ENCODE data around the gene AIFM2. TPM values are rescaled to one million over a fixed set of nuclear protein-coding genes. Genes with fewer than 3 reads are reported as not detected.
"Not testable (repeated sequence)": the region's sequence is repeated elsewhere in the genome, so short reads cannot be mapped to it uniquely, and the experiment has no call there.

Gene AIFM2
- total RNA-seq: 10 to 100 TPM; 18.7 to 29.2 (median 23.8) TPM

- peaks cover 0 to 13% (median 0%) of the 10 kb centered on the region in 4 donors for H3K4me1 ChIP-seq
Observed at GRCh38 chr10:70132098-70133029, at the start of gene AIFM2. Gene AIFM2 (minus strand): TSS chr10:70132825. CDS start chr10:70124084, 8,741 bp downstream.

GRCh38 chr10:70179209-70179608, 46.6 kb upstream of the AIFM2 start:
- H3K36me3 ChIP-seq, H3K27me3 ChIP-seq, H3K9me3 ChIP-seq, DNase-seq, H3K27ac ChIP-seq, H3K4me1 ChIP-seq, H3K4me3 ChIP-seq: not testable (repeated sequence)

More at GRCh38 chr10:70132098-70133029, at the start of gene AIFM2:
- H3K27me3 ChIP-seq: no peaks in the 10 kb centered on the region
- H3K27ac ChIP-seq: peak within 1 kb of the TSS; percentile 70 to 92 (median 74)
- TF ChIP-seq POLR2A (IDR thresholded peaks at IDR 0.05) (peak; percentile 82 to 91), CTCF (IDR thresholded peaks at IDR 0.05) (peak in 3 of 6 experiments; percentile 34 to 38 (median 35))
- peak; percentile 35 to 95 (median 93) for DNase-seq
- no peaks in the 10 kb centered on the region for H3K9me3 ChIP-seq
- H3K4me3 ChIP-seq: peak within 1 kb of the TSS; percentile 48 to 84 (median 60)
- H3K36me3 ChIP-seq: no peaks in the 10 kb centered on the region

- no peak for DNase-seq
- no peaks in the 10 kb centered on the region for H3K9me3 ChIP-seq
- no peak overlapping the region for H3K4me3 ChIP-seq
- no peaks in the 10 kb centered on the region for H3K27me3 ChIP-seq
- peaks cover 0 to 6% (median 3%) of the 10 kb centered on the region in 4 donors for H3K4me1 ChIP-seq
- TF ChIP-seq CTCF (IDR thresholded peaks at IDR 0.05): no peak
- no peak for TF ChIP-seq POLR2A (IDR thresholded peaks at IDR 0.05)
- H3K36me3 ChIP-seq: no peaks in the 10 kb centered on the region
- no peak overlapping the region for H3K27ac ChIP-seq
Observed at GRCh38 chr10:70178139-70178725, 45.6 kb upstream of the AIFM2 start.

GRCh38 chr10:70176441-70176840, 43.8 kb upstream of the AIFM2 start:
- Histone ChIP-seq H3K27me3 (no peaks in the 10 kb centered on the region), H3K36me3 (no peaks in the 10 kb centered on the region), H3K27ac (no peak overlapping the region), H3K4me1 (peaks cover 0 to 6% (median 3%) of the 10 kb centered on the region in 4 donors), H3K4me3 (no peak overlapping the region), H3K9me3 (no peaks in the 10 kb centered on the region)
- TF ChIP-seq CTCF (IDR thresholded peaks at IDR 0.05) (no peak), POLR2A (IDR thresholded peaks at IDR 0.05) (no peak)
- DNase-seq: no peak

- no peak for TF ChIP-seq POLR2A (IDR thresholded peaks at IDR 0.05)
- TF ChIP-seq CTCF (IDR thresholded peaks at IDR 0.05): no peak
- Histone ChIP-seq H3K4me3 (no peak overlapping the region), H3K27ac (no peak overlapping the region), H3K36me3 (no peaks in the 10 kb centered on the region), H3K27me3 (no peaks in the 10 kb centered on the region), H3K9me3 (no peaks in the 10 kb centered on the region), H3K4me1 (peaks cover 0 to 9% (median 3%) of the 10 kb centered on the region in 4 donors)
- no peak for DNase-seq
Observed at GRCh38 chr10:70175516-70175915, 42.9 kb upstream of the AIFM2 start.

Data from Peyer's patch (tissue), 4 donors.